A673 (cell line): Measurements from ENCODE around the gene ROBO2. TPM values are rescaled to one million over a fixed set of nuclear protein-coding genes. Genes with fewer than 3 reads are reported as not detected.

Experiments
- BruUV-seq: library from RNA; stranded (reverse); fragments of 400-500 nt; replicated peaks from 2 replicates; lab custom pipeline; 2021; lab: Mats Ljungman, UMichigan
- CTCF ChIA-PET: fragments of 300-600 bp; sonication (Branson Sonifier 250); formaldehyde crosslinking; loops from one replicate; lab custom pipeline; 2022; ENCODE audit warnings: antibody characterized with exemption; lab: Charles Lee
- POLR2A ChIA-PET: fragments of 300-600 bp; sonication (Branson Sonifier 250); formaldehyde crosslinking; loops from one replicate; lab custom pipeline; 2022; ENCODE audit warnings: antibody characterized with exemption; ENCODE audit not compliant: low non-redundant PET; lab: Charles Lee
- DNase-seq: peaks from one replicate; pipeline ENCODE4 v3.0.0-alpha.2; 2015; ENCODE audit warnings: low spot score
- H3K27ac ChIP-seq: fragments of 200-600 bp; sonication (generic); 2 replicates; pipeline ENCODE4 v1.5.1; 2016; ENCODE audit warnings: mixed run types, low read depth, mild to moderate bottlenecking, mixed read lengths, antibody characterized with exemption, low read length; ENCODE audit not compliant: poor library complexity, severe bottlenecking
- H3K27me3 ChIP-seq: fragments of 200-600 bp; sonication (generic); replicated peaks from 2 replicates; pipeline ENCODE4 v1.6.1; 2017; ENCODE audit warnings: mixed run types, low read depth, mild to moderate bottlenecking, mixed read lengths, antibody characterized with exemption, low read length; ENCODE audit not compliant: insufficient read depth, poor library complexity
- H3K36me3 ChIP-seq: fragments of 200-600 bp; sonication (generic); 2 replicates; pipeline ENCODE4 v1.6.1; 2016; ENCODE audit warnings: mixed run types, mild to moderate bottlenecking, mixed read lengths, antibody characterized with exemption, low read length; ENCODE audit not compliant: insufficient read depth, poor library complexity, severe bottlenecking
- H3K4me1 ChIP-seq: fragments of 200-600 bp; sonication (generic); 2 replicates; pipeline ENCODE4 v1.6.1; 2017; ENCODE audit warnings: mixed run types, mild to moderate bottlenecking, mixed read lengths, antibody characterized with exemption, low read length; ENCODE audit not compliant: insufficient read depth, poor library complexity, severe bottlenecking
- H3K4me3 ChIP-seq: fragments of 200-600 bp; sonication (generic); 2 replicates; pipeline ENCODE4 v1.5.1; 2016; ENCODE audit warnings: low read depth, mixed run types, mild to moderate bottlenecking, mixed read lengths, low read length; ENCODE audit not compliant: poor library complexity, severe bottlenecking
- H3K9me3 ChIP-seq: fragments of 200-600 bp; sonication (generic); 2 replicates; pipeline ENCODE4 v1.6.1; 2016; ENCODE audit warnings: mixed run types, low read depth, mild to moderate bottlenecking, mixed read lengths, antibody characterized with exemption, low read length; ENCODE audit not compliant: poor library complexity, severe bottlenecking
- EZH2 ChIP-seq: fragments of 200-600 bp; sonication (generic); IDR thresholded peaks from 2 replicates; pipeline ENCODE4 v1.6.1; 2017; ENCODE audit warnings: borderline replicate concordance, low read depth, mild to moderate bottlenecking, mixed read lengths, antibody characterized with exemption, low read length; ENCODE audit not compliant: poor library complexity, severe bottlenecking
- intact Hi-C: fragments of 100-400 bp; cut with micrococcal nuclease; formaldehyde crosslinking; loops from one replicate; pipeline ENCODE4 v1.10.0; 2022; ENCODE audit not compliant: unreplicated experiment
- total RNA-seq: library from RNA; stranded (reverse); gene quantifications from 2 replicates; pipeline ENCODE4 v1.2.3, GENCODE V29; 2021
- TF ChIP-seq, protein P1 (sequence below): fragments of 300-800, 200-600 bp; sonication (generic); conservative IDR thresholded peaks from 2 replicates; pipeline ENCODE4 v1.5.1; 2017; ENCODE audit warnings: low read depth, mild to moderate bottlenecking, antibody characterized with exemption, low read length, moderate library complexity, mixed read lengths

Gene ROBO2
- total RNA-seq, 1 experiment from 2014 or later = 17.5 TPM

- POLR2A ChIA-PET = no interaction called here
These were observed 256.6 kb downstream of the ROBO2 start for GRCh38 chr3:77296527-77296926.

DNA sequence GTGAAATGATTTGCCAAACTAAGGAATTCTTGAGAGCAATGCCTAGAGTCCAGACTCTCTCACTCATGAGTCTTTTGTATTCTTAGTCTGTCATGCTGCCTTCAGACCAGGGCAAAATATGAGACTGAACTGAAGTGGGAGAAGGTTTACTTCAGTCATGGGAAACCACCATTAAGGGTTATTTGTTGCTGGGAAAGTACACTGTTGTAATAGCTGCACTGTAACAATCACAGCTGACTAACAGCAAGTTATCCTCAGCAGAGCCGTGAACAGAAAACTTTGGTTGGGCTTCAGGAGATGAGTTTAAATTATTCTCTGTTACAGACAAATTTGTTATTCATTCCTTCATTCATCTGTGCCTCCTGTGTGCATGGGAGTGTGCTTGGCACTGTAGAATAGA, 258.5 kb downstream of the ROBO2 start:
- Histone ChIP-seq H3K27me3 (no peaks in the 10 kb centered on the region), H3K27ac (no peak overlapping the region), H3K36me3 (no peaks in the 10 kb centered on the region), H3K9me3 (no peaks in the 10 kb centered on the region), H3K4me1 (no peaks in the 10 kb centered on the region), H3K4me3 (no peak overlapping the region)
- intact Hi-C loops = no loop called here
- BruUV-seq = no TSS peak
- CTCF ChIA-PET = no interaction called here
- POLR2A ChIA-PET = no interaction called here
- no peak for DNase-seq
- TF ChIP-seq, protein P1, sequence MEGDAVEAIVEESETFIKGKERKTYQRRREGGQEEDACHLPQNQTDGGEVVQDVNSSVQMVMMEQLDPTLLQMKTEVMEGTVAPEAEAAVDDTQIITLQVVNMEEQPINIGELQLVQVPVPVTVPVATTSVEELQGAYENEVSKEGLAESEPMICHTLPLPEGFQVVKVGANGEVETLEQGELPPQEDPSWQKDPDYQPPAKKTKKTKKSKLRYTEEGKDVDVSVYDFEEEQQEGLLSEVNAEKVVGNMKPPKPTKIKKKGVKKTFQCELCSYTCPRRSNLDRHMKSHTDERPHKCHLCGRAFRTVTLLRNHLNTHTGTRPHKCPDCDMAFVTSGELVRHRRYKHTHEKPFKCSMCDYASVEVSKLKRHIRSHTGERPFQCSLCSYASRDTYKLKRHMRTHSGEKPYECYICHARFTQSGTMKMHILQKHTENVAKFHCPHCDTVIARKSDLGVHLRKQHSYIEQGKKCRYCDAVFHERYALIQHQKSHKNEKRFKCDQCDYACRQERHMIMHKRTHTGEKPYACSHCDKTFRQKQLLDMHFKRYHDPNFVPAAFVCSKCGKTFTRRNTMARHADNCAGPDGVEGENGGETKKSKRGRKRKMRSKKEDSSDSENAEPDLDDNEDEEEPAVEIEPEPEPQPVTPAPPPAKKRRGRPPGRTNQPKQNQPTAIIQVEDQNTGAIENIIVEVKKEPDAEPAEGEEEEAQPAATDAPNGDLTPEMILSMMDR = no peak
- no peak for TF ChIP-seq EZH2

More at GRCh38 chr3:77296527-77296926, 256.6 kb downstream of the ROBO2 start:
- Histone ChIP-seq H3K36me3 (no peaks in the 10 kb centered on the region), H3K4me3 (no peak overlapping the region), H3K27ac (no peak overlapping the region), H3K27me3 (no peaks in the 10 kb centered on the region), H3K4me1 (no peaks in the 10 kb centered on the region), H3K9me3 (no peaks in the 10 kb centered on the region)
- intact Hi-C loops = no loop called here
- DNase-seq = peak; percentile 2
- BruUV-seq = no TSS peak
- TF ChIP-seq, protein P1 = no peak
- TF ChIP-seq EZH2 = no peak
- CTCF ChIA-PET = no interaction called here

GRCh38 chr3:77303955-77304699, 264.2 kb downstream of the ROBO2 start:
- ChIA-PET POLR2A (no interaction called here), CTCF (no interaction called here)
- peaks cover 15% of the 10 kb centered on the region for H3K4me1 ChIP-seq
- DNase-seq = peak; percentile 20
- H3K27ac ChIP-seq = no peak overlapping the region
- no peaks in the 10 kb centered on the region for H3K27me3 ChIP-seq
- no peaks in the 10 kb centered on the region for H3K9me3 ChIP-seq
- intact Hi-C loops = no loop called here
- H3K36me3 ChIP-seq = no peaks in the 10 kb centered on the region
- no TSS peak for BruUV-seq
- TF ChIP-seq EZH2 = no peak
- TF ChIP-seq, protein P1 = no peak
- H3K4me3 ChIP-seq = no peak overlapping the region
